T-helper 2 cell treated with Interferon-gamma antibody and Interleukin-4, amounts not matched to agents 5 μg/mL and 100 μg/mL, for 36 hours (primary cell): Measurements from ENCODE around the gene GPR52.
"Not testable (repeated sequence)": the region's sequence is repeated elsewhere in the genome, so short reads cannot be mapped to it uniquely, and the experiment has no call there.

Experiments used
- DNase-seq: peaks from one replicate; pipeline ENCODE4 v3.0.0; 2021; ENCODE audit warnings: low spot score
- H3K27ac Mint-ChIP-seq: one replicate; pipeline ENCODE4 v1.8.0; 2021; ENCODE audit warnings: mild to moderate bottlenecking, mixed read lengths
- H3K27me3 Mint-ChIP-seq: one replicate; pipeline ENCODE4 v1.8.0; 2021; ENCODE audit warnings: low read depth, mixed read lengths
- H3K36me3 Mint-ChIP-seq: one replicate; pipeline ENCODE4 v1.8.0; 2021; ENCODE audit warnings: low read depth, mixed read lengths
- H3K4me1 Mint-ChIP-seq: one replicate; pipeline ENCODE4 v1.8.0; 2021; ENCODE audit warnings: low read depth, mixed read lengths
- H3K4me3 Mint-ChIP-seq: one replicate; pipeline ENCODE4 v1.8.0; 2022; ENCODE audit warnings: mild to moderate bottlenecking, moderate library complexity, mixed read lengths
- H3K9me3 Mint-ChIP-seq: one replicate; pipeline ENCODE4 v1.8.0; 2021; ENCODE audit warnings: mixed read lengths

GPR52 gene, protein sequence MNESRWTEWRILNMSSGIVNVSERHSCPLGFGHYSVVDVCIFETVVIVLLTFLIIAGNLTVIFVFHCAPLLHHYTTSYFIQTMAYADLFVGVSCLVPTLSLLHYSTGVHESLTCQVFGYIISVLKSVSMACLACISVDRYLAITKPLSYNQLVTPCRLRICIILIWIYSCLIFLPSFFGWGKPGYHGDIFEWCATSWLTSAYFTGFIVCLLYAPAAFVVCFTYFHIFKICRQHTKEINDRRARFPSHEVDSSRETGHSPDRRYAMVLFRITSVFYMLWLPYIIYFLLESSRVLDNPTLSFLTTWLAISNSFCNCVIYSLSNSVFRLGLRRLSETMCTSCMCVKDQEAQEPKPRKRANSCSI

DNA sequence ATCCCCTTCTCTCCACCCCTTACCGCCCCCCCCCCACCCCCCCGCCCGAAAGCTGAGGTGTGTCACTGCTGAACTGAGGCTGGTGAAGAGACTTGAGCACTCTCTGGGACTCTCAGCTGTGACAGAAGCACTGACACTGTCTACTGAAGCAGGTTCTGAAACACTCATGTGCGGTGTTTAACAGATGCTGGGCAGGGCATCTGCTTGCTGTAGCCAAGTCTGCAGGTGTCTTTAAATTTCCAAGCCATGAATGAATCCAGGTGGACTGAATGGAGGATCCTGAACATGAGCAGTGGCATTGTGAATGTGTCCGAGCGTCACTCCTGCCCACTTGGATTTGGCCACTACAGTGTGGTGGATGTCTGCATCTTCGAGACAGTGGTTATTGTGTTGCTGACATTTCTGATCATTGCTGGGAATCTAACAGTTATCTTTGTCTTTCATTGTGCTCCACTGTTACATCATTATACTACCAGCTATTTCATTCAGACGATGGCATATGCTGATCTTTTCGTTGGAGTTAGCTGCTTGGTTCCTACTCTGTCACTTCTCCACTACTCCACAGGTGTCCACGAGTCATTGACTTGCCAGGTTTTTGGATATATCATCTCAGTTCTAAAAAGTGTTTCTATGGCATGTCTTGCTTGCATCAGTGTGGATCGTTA lies at the start of gene GPR52:
Gene GPR52, plus strand, starts transcription at position 99 of the 665 bp plus-strand sequence. Its CDS starts 148 bp downstream, at position 247.
- no peak for DNase-seq
- Mint-ChIP-seq H3K4me1 (no peaks in the 10 kb centered on the region), H3K4me3 (no peak within 1 kb of the TSS), H3K9me3 (no peaks in the 10 kb centered on the region), H3K36me3 (no peaks in the 10 kb centered on the region), H3K27ac (no peak within 1 kb of the TSS), H3K27me3 (no peaks in the 10 kb centered on the region)

DNA sequence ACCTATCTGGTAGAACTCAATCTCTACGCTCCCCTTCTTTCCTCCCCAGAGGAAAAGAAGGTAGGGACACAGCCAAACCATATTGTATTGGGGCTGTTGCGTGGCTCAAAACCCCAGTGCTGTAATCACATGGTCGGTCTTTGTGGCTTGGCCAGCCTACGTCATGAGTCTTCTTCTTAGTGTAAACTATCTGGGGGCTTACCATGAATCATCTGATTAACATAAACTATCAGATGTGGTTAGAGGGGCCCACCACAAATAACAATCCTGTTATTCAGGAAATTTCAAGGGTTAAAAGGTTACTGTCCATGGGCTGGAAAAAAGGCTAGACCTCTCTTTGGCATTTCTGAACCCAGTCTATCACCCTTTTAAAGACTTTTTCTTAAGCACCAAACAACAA lies 49.5 kb upstream of the GPR52 start:
- DNase-seq, result no peak
- no peaks in the 10 kb centered on the region for H3K9me3 Mint-ChIP-seq
- no peak overlapping the region for H3K4me3 Mint-ChIP-seq

DNA sequence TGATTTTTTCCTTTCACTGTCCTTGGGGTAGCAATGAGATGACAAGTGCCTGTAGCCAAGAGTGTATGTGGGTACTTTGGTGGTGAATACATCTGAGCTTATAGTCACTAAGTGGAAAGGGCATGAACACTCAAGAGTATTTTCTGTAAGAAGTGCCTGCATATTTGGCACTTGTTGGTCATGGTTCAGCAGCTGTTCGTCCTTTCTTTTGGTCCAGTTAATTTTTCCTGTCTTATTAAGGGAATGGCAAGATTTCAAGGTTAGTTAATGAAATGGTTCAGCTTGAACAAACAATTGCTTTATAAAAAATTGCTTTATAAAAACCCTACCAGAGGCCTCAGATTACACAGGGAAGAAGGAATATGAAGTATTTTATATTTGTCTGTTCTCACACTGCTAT lies 48.6 kb upstream of the GPR52 start:
- Mint-ChIP-seq H3K36me3 (no peaks in the 10 kb centered on the region), H3K27me3 (no peaks in the 10 kb centered on the region), H3K9me3 (no peaks in the 10 kb centered on the region), H3K27ac (no peak overlapping the region), H3K4me3 (no peak overlapping the region), H3K4me1 (peaks cover 4% of the 10 kb centered on the region)
- DNase-seq, result no peak

More for the DNA sequence above, 49.5 kb upstream of the GPR52 start:
- Mint-ChIP-seq H3K36me3 (peaks cover 2% of the 10 kb centered on the region), H3K4me1 (peaks cover 4% of the 10 kb centered on the region), H3K27ac (no peak overlapping the region), H3K27me3 (no peaks in the 10 kb centered on the region)

- peaks cover 4% of the 10 kb centered on the region for H3K4me1 Mint-ChIP-seq
- no peak for DNase-seq
- H3K27ac Mint-ChIP-seq, result no peak overlapping the region
- no peaks in the 10 kb centered on the region for H3K36me3 Mint-ChIP-seq
- H3K27me3 Mint-ChIP-seq, result no peaks in the 10 kb centered on the region
- H3K4me3 Mint-ChIP-seq, result no peak overlapping the region
- no peaks in the 10 kb centered on the region for H3K9me3 Mint-ChIP-seq
Measured at GRCh38 chr1:174401075-174401474, 46.7 kb upstream of the GPR52 start.

GRCh38 chr1:174405219-174405618 lies 42.5 kb upstream of the GPR52 start:
- Mint-ChIP-seq H3K4me3 (no peak overlapping the region), H3K9me3 (no peaks in the 10 kb centered on the region), H3K27me3 (no peaks in the 10 kb centered on the region), H3K36me3 (no peaks in the 10 kb centered on the region), H3K4me1 (no peaks in the 10 kb centered on the region), H3K27ac (no peak overlapping the region)
- DNase-seq, result no peak

- no peaks in the 10 kb centered on the region for H3K36me3 Mint-ChIP-seq
- H3K27ac Mint-ChIP-seq, result no peak overlapping the region
- DNase-seq, result no peak
- H3K4me1 Mint-ChIP-seq, result no peaks in the 10 kb centered on the region
- no peaks in the 10 kb centered on the region for H3K27me3 Mint-ChIP-seq
- no peak overlapping the region for H3K4me3 Mint-ChIP-seq
- no peaks in the 10 kb centered on the region for H3K9me3 Mint-ChIP-seq
Measured at GRCh38 chr1:174406421-174406820, 41.3 kb upstream of the GPR52 start.

- no peaks in the 10 kb centered on the region for H3K27me3 Mint-ChIP-seq
- H3K27ac Mint-ChIP-seq, result no peak overlapping the region
- no peaks in the 10 kb centered on the region for H3K36me3 Mint-ChIP-seq
- no peak overlapping the region for H3K4me3 Mint-ChIP-seq
- H3K4me1 Mint-ChIP-seq, result no peaks in the 10 kb centered on the region
- no peak for DNase-seq
- no peaks in the 10 kb centered on the region for H3K9me3 Mint-ChIP-seq
Measured at GRCh38 chr1:174407665-174408064, 40.1 kb upstream of the GPR52 start.

DNA sequence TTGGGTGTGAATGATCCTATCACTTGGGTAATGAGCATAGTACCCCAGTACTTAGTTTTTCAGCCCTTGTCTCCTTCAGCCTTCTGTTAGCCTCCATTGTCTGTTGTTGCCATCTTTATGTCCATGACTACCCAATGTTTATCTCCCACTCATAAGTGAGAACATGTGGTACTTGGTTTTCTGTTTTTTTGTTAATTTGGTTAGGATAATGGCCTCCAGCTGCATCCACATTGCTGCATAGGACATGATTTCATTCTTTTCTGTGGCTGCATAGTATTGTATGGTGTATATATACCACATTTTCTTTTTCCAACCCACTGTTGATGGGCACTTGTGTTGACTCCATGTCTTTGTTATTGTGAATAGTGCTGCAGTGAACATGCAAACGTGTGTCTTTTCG lies 39.6 kb upstream of the GPR52 start:
- no peaks in the 10 kb centered on the region for H3K27me3 Mint-ChIP-seq
- H3K4me3 Mint-ChIP-seq, result no peak overlapping the region
- H3K27ac Mint-ChIP-seq, result no peak overlapping the region
- DNase-seq, result no peak
- H3K36me3 Mint-ChIP-seq, result no peaks in the 10 kb centered on the region
- peaks cover 2% of the 10 kb centered on the region for H3K4me1 Mint-ChIP-seq
- H3K9me3 Mint-ChIP-seq, result no peaks in the 10 kb centered on the region

DNA sequence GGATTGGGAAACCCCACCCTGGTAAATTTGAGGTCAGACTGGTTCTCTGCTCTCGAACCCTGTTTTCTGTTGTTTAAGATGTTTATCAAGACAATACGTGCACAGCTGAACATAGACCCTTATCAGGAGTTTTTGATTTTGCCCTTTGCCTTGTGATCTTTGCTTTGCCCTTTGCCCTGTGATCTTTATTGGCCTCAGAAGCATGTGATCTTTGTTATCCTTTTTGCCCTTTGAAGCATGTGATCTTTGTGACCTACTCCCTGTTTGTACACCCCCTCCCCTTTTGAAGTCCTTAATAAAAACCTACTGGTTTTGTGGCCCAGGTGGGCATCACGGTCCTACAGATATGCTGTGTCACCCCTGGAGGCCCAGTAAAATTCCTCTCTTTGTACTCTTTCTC lies 38.0 kb upstream of the GPR52 start:
- not testable (repeated sequence) for H3K9me3 Mint-ChIP-seq, H3K27ac Mint-ChIP-seq, H3K36me3 Mint-ChIP-seq, DNase-seq, H3K27me3 Mint-ChIP-seq, H3K4me1 Mint-ChIP-seq, H3K4me3 Mint-ChIP-seq

DNA sequence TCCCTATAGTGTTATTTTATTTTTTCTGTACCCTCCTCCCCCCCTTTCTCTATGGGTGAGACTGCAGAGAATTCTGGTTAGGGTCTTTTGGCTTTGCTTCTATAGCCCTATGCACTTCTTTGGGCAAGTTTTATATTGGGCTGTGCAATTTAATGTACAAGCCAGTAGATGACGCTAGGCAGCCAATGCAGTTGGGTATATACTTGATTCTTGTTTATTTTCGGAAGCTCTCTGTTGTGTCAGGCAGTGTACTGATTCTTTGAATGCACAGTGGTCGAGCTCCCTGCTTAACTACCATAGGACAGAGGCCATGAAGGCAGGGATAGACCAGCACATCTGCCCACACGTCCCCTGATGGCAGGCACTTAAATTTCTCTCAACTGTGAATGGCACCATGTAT lies 34.1 kb upstream of the GPR52 start:
- Mint-ChIP-seq H3K9me3 (no peaks in the 10 kb centered on the region), H3K27ac (no peak overlapping the region), H3K4me1 (peaks cover 8% of the 10 kb centered on the region), H3K4me3 (no peak overlapping the region), H3K36me3 (peaks cover 1% of the 10 kb centered on the region), H3K27me3 (no peaks in the 10 kb centered on the region)
- no peak for DNase-seq

DNA sequence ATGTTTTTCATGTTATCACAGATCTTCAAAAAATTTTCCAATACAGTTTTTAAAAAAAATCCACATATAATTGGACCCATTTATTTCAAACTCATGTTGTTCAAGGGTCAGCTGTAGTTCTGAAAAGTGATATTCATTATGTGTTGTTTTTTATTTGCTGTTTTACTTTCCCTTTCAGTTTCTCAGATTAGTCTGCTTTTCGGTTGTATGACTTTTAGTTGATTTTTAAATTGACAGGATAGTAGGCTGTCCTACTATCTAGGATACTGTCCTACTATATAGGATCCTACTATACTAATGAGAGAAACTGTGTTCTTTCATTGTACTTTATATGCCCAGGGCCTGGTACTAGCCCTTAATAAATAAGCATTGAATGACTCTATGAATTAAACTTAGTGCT lies 33.6 kb upstream of the GPR52 start:
- peak overlapping the region; percentile 49 for H3K4me3 Mint-ChIP-seq
- no peaks in the 10 kb centered on the region for H3K27me3 Mint-ChIP-seq
- H3K36me3 Mint-ChIP-seq, result peaks cover 1% of the 10 kb centered on the region
- DNase-seq, result no peak
- H3K9me3 Mint-ChIP-seq, result no peaks in the 10 kb centered on the region
- no peak overlapping the region for H3K27ac Mint-ChIP-seq
- H3K4me1 Mint-ChIP-seq, result peaks cover 8% of the 10 kb centered on the region

DNA sequence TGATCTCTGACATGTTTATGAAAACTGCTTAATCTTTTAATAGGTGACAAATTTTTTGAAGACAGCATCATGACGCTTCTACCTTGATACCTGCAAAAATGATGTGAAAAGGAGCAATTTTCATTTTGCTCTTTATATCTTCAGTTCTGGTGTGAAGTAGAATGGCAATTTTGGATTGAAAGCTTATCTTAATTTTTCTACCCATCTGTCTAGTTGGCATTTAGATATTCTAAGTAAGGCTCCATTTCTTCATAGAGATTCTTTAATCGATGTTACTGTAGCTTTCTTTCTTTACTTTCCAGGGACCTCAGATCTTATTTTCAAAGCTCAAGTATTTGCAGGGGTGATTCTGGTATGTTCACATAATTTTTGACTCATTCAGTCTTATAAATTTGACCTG lies 32.3 kb upstream of the GPR52 start:
- Mint-ChIP-seq H3K36me3 (peaks cover 1% of the 10 kb centered on the region), H3K4me3 (no peak overlapping the region), H3K27me3 (no peaks in the 10 kb centered on the region), H3K4me1 (peaks cover 8% of the 10 kb centered on the region), H3K9me3 (no peaks in the 10 kb centered on the region), H3K27ac (no peak overlapping the region)
- no peak for DNase-seq

- Mint-ChIP-seq H3K9me3 (no peaks in the 10 kb centered on the region), H3K4me3 (no peak overlapping the region), H3K4me1 (peaks cover 6% of the 10 kb centered on the region), H3K27me3 (no peaks in the 10 kb centered on the region), H3K27ac (no peak overlapping the region), H3K36me3 (peaks cover 1% of the 10 kb centered on the region)
- no peak for DNase-seq
Measured at GRCh38 chr1:174417921-174418320, 29.8 kb upstream of the GPR52 start.

DNA sequence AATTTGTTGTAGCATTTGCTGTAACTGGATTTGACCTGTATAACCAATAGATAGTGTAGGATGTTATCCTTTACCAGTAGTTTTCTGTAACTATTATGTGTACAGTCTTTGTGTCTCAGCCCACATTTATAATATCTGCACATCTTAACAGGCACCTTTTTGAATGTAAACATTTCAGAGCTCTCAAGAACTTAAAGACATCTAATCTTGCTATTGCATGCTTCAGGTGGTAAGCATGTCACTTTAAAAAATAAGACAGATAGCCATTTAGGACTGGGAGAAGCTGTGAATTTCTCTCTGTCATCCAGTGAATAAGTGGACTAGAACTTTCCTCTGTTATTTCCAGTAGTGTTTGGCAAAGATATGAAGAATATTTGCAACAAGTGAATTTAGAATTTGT lies 22.6 kb upstream of the GPR52 start:
- no peaks in the 10 kb centered on the region for H3K9me3 Mint-ChIP-seq
- no peak for DNase-seq
- H3K4me1 Mint-ChIP-seq, result no peaks in the 10 kb centered on the region
- no peaks in the 10 kb centered on the region for H3K27me3 Mint-ChIP-seq
- no peak overlapping the region for H3K27ac Mint-ChIP-seq
- no peaks in the 10 kb centered on the region for H3K36me3 Mint-ChIP-seq
- no peak overlapping the region for H3K4me3 Mint-ChIP-seq

DNA sequence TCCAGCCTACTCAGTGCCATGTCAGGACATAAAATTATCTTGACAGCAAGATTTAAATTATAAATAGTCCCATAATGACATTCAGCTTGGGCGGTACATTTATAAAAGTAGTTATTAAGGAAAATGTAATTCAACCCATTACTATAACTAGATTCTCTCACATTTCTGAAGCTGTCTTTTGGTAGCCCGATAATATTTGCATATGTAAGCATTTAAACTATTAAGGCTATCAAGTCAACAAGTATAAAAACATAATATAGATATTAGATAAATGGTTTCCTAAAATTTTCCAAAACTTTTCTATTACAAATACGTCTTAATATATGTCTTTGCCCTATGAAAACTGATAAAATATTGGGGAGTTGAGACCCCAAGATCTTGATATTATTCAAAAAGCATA lies 21.6 kb upstream of the GPR52 start:
- Mint-ChIP-seq H3K9me3 (no peaks in the 10 kb centered on the region), H3K27ac (no peak overlapping the region), H3K4me1 (no peaks in the 10 kb centered on the region), H3K4me3 (no peak overlapping the region), H3K27me3 (no peaks in the 10 kb centered on the region), H3K36me3 (no peaks in the 10 kb centered on the region)
- no peak for DNase-seq
